Liver (tissue), 9 donors: ENCODE data around the gene ATG4C. TPM values are rescaled to one million over a fixed set of nuclear protein-coding genes. Genes with fewer than 3 reads are reported as not detected.

ENCODE experiments used
- DNase-seq: peaks from one replicate; pipeline ENCODE4 v3.0.0-alpha.2; 2017; ENCODE audit warnings: low spot score
- H3K27ac ChIP-seq, 2 donors: one replicate each; pipeline ENCODE4 v1.7.0; 2013; ENCODE audit warnings: inconsistent platforms in 2 of 2, low read length in 2 of 2, control low read depth in 1 of 2, low read depth in 1 of 2, mild to moderate bottlenecking in 1 of 2
- H3K27me3 ChIP-seq, 4 donors: one replicate each; pipeline versions ENCODE4 v1.6.1 to v1.7.0; 2013; ENCODE audit warnings: low read length in 3 of 4, inconsistent platforms in 1 of 4, mild to moderate bottlenecking in 1 of 4, moderate library complexity in 1 of 4; ENCODE audit not compliant: control insufficient read depth in 4 of 4, insufficient read depth in 4 of 4
- H3K36me3 ChIP-seq, 4 donors: one replicate each; pipeline versions ENCODE4 v1.6.1 to v1.7.0; 2013; ENCODE audit warnings: low read length in 3 of 4, mild to moderate bottlenecking in 3 of 4, low read depth in 1 of 4, moderate library complexity in 1 of 4; ENCODE audit not compliant: control insufficient read depth in 4 of 4, insufficient read depth in 3 of 4
- H3K4me1 ChIP-seq, 4 donors: one replicate each; pipeline versions ENCODE4 v1.6.1 to v1.7.0; 2013; ENCODE audit warnings: low read length in 3 of 4, mild to moderate bottlenecking in 3 of 4, moderate library complexity in 1 of 4; ENCODE audit not compliant: control insufficient read depth in 4 of 4, insufficient read depth in 4 of 4
- H3K4me3 ChIP-seq, 3 donors: one replicate each; pipeline versions ENCODE4 v1.6.1 to v1.7.0; 2013; ENCODE audit warnings: low read length in 3 of 3, control low read depth in 1 of 3, low read depth in 1 of 3, mild to moderate bottlenecking in 1 of 3
- H3K9ac ChIP-seq, 2 donors: one replicate each; pipeline ENCODE4 v1.7.0; 2013; ENCODE audit warnings: low read length in 2 of 2, mild to moderate bottlenecking in 2 of 2, moderate library complexity in 2 of 2, control low read depth in 1 of 2, low read depth in 1 of 2
- H3K9me3 ChIP-seq, 4 donors: one replicate each; pipeline versions ENCODE4 v1.6.1 to v1.7.0; 2013; ENCODE audit warnings: low read length in 3 of 4; ENCODE audit not compliant: control insufficient read depth in 4 of 4
- EGR1 ChIP-seq, 2 donors: IDR thresholded peaks; 2 replicates each; pipeline ENCODE4 v1.6.1; 2016 to 2018; ENCODE audit warnings: antibody characterized with exemption in 2 of 2, low read depth in 2 of 2
- FOXA1 ChIP-seq: IDR thresholded peaks from 2 replicates; pipeline ENCODE4 v1.6.1; 2016; ENCODE audit warnings: antibody characterized with exemption
- FOXA2 ChIP-seq: IDR thresholded peaks from 2 replicates; pipeline ENCODE4 v1.6.1; 2016; ENCODE audit warnings: antibody characterized with exemption
- HNF4A ChIP-seq, 2 donors: conservative IDR thresholded peaks; 2 replicates each; pipeline ENCODE4 v1.6.1; 2016; ENCODE audit warnings: antibody characterized with exemption in 2 of 2, mild to moderate bottlenecking in 2 of 2
- HNF4G ChIP-seq: IDR thresholded peaks from 2 replicates; pipeline ENCODE4 v1.6.1; 2016; ENCODE audit warnings: antibody characterized with exemption
- JUND ChIP-seq, 2 donors: IDR thresholded peaks; 2 replicates each; pipeline ENCODE4 v1.6.1; 2016; ENCODE audit warnings: antibody characterized with exemption in 2 of 2
- NR2F2 ChIP-seq: IDR thresholded peaks from 2 replicates; pipeline ENCODE4 v1.6.1; 2016; ENCODE audit warnings: antibody characterized with exemption
- RAD21 ChIP-seq, 2 donors: IDR thresholded peaks; 2 replicates each; pipeline ENCODE4 v1.6.1; 2016; ENCODE audit warnings: antibody characterized with exemption in 2 of 2, mild to moderate bottlenecking in 2 of 2
- RXRA ChIP-seq, 2 donors: IDR thresholded peaks; 2 replicates each; pipeline ENCODE4 v1.6.1; 2017 to 2018; ENCODE audit warnings: antibody characterized with exemption in 2 of 2, mild to moderate bottlenecking in 1 of 2
- SP1 ChIP-seq: IDR thresholded peaks from 2 replicates; pipeline ENCODE4 v1.6.1; 2018; ENCODE audit warnings: antibody characterized with exemption, mild to moderate bottlenecking
- TAF1 ChIP-seq: conservative IDR thresholded peaks from 2 replicates; pipeline ENCODE4 v1.6.1; 2016; ENCODE audit warnings: antibody characterized with exemption, mild to moderate bottlenecking
- YY1 ChIP-seq: IDR thresholded peaks from 2 replicates; pipeline ENCODE4 v1.6.1; 2016; ENCODE audit warnings: antibody characterized with exemption, mild to moderate bottlenecking
- WGBS: extraction: QIAGEN DNeasy Blood & Tissue Kit; methylation state at CpG from one replicate; pipeline ENCODE4 v1.1.7; 2013; 5-methylcytosine and 5-hydroxymethylcytosine counted together
- polyA plus RNA-seq, 2 donors: library from polyadenylated mRNA; stranded (reverse) in 1 of 2; unstranded in 1 of 2; fragments of 200-250 nt in 1 of 2; fragments of >200 nt in 1 of 2; fragmentation: Nextera tagmentation in 1 of 2; extraction: Ambion mirVana in 1 of 2; gene quantifications; one replicate each; pipeline versions ENCODE4 v1.2.1 to v1.2.3, GENCODE V29; 2013 to 2015
- total RNA-seq, 2 donors: library from RNA; depleted of rRNA; stranded (reverse); fragments of >200 nt; gene quantifications; one replicate each; pipeline ENCODE4 v1.2.3, GENCODE V29; 2014
- TF ChIP-seq, protein P1 (sequence below): fragments of 150-350 bp; IDR thresholded peaks from 2 replicates; pipeline ENCODE4 v1.5.1; 2017; ENCODE audit warnings: improper control_type of control experiment, low read depth, low read length; ENCODE audit not compliant: missing input control
- TF ChIP-seq, protein P2 (sequence below): IDR thresholded peaks from 2 replicates; pipeline ENCODE4 v1.6.1; 2016; ENCODE audit warnings: antibody characterized with exemption
- TF ChIP-seq, protein P3 (sequence below): IDR thresholded peaks from 2 replicates; pipeline ENCODE4 v1.6.1; 2016; ENCODE audit warnings: antibody characterized with exemption, mild to moderate bottlenecking
- TF ChIP-seq, protein P4 (sequence below): IDR thresholded peaks from 2 replicates; pipeline ENCODE4 v1.6.1; 2016; ENCODE audit warnings: antibody characterized with exemption
- donor health status: healthy.
- donor health status: healthy.
- donor health status: healthy.
- donor health status: healthy.
- donor health status: healthy.

Gene ATG4C
- total and polyA plus RNA-seq, 4 donors, result 3.8 to 8.4 (median 5.2) TPM

DNA sequence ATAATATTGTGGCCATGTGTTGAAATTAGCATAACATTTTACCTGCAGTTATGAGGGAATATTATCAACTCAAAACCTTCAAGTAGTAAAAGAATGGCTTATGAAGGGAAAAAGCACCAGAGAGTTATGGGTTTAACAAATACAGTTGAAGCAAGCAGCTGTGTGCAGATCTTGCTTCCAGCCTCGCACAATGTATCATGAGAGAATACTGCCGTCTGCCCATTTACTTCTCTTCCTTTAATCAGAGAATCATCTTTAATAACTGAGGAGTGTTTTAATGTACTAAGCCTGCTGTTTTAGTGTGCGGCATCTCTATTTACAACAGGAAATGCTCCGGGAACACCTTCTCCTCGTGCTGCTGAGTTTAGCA lies 120.9 kb downstream of the ATG4C start:
- Histone ChIP-seq H3K36me3 (no peaks in the 10 kb centered on the region), H3K4me1 (no peaks in the 10 kb centered on the region), H3K9me3 (no peaks in the 10 kb centered on the region), H3K4me3 (no peak overlapping the region), H3K9ac (no peak overlapping the region), H3K27ac (no peak overlapping the region), H3K27me3 (peaks cover 0 to 5% (median 0%) of the 10 kb centered on the region in 4 donors)
- TF ChIP-seq, protein P1, sequence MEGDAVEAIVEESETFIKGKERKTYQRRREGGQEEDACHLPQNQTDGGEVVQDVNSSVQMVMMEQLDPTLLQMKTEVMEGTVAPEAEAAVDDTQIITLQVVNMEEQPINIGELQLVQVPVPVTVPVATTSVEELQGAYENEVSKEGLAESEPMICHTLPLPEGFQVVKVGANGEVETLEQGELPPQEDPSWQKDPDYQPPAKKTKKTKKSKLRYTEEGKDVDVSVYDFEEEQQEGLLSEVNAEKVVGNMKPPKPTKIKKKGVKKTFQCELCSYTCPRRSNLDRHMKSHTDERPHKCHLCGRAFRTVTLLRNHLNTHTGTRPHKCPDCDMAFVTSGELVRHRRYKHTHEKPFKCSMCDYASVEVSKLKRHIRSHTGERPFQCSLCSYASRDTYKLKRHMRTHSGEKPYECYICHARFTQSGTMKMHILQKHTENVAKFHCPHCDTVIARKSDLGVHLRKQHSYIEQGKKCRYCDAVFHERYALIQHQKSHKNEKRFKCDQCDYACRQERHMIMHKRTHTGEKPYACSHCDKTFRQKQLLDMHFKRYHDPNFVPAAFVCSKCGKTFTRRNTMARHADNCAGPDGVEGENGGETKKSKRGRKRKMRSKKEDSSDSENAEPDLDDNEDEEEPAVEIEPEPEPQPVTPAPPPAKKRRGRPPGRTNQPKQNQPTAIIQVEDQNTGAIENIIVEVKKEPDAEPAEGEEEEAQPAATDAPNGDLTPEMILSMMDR, result no peak
- TF ChIP-seq TAF1, result no peak
- TF ChIP-seq EGR1 (IDR thresholded peaks at IDR 0.05; ENCODE audit: low read depth in 2 of 2), result no peak
- no peak for TF ChIP-seq SP1
- no peak for TF ChIP-seq JUND (IDR thresholded peaks at IDR 0.05)
- no peak for TF ChIP-seq RXRA (IDR thresholded peaks at IDR 0.05)
- no peak for TF ChIP-seq FOXA2
- WGBS, result 89% methylated on average over 5 of the region's 5 CpGs
- no peak for DNase-seq

DNA sequence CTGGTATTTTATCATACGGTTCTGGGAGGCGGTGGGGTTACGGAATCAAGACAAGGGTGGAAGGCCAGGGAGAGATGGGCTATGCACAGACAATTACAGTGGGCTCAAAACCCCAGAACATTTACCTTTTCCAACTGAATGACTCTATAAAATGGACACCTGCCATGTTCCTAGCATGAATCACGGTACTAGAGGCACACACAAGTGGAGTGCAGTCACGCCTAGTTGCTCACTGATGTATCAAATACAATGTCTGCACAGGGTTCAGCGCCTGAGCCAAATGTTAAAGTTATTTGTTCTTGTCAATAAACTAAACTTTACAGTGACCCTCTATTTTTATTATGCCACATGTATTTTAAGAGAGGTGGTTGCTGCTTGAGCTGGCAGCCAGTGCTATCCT lies 121.4 kb downstream of the ATG4C start:
- DNase-seq, result no peak
- Histone ChIP-seq H3K36me3 (no peaks in the 10 kb centered on the region), H3K9me3 (no peaks in the 10 kb centered on the region), H3K4me1 (no peaks in the 10 kb centered on the region), H3K9ac (no peak overlapping the region), H3K4me3 (no peak overlapping the region), H3K27me3 (peaks cover 0 to 5% (median 0%) of the 10 kb centered on the region in 4 donors), H3K27ac (no peak overlapping the region)
- WGBS, result 92% methylated on average over 6 of the region's 6 CpGs
- TF ChIP-seq, protein P1, result no peak

DNA sequence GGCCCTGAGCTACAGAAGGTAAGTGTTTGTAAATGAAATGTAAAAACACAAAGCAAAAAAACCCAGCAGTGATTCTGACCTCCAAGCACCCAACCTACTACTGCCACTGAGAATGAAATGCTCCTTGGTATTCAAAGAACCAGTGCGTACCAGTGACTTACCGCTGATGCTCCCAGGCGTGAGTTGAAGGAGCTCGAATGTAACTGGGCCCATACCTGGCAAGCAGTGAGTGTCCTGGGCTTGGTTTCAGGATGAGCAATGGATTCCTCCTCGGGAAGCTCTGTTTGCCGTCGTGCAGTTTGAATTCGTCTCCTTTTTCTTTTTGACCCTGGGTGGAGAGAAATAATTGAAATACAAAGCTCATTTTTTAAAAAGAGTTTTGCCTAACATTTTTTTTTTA lies 121.9 kb downstream of the ATG4C start:
- WGBS, result 92% methylated on average over 8 of the region's 8 CpGs
- no peak overlapping the region for H3K27ac ChIP-seq
- no peak overlapping the region for H3K9ac ChIP-seq
- DNase-seq, result no peak
- H3K36me3 ChIP-seq, result no peaks in the 10 kb centered on the region
- no peak overlapping the region for H3K4me3 ChIP-seq
- no peaks in the 10 kb centered on the region for H3K9me3 ChIP-seq
- no peaks in the 10 kb centered on the region for H3K4me1 ChIP-seq
- H3K27me3 ChIP-seq, result peaks cover 0 to 5% (median 0%) of the 10 kb centered on the region in 4 donors
- TF ChIP-seq, protein P2, sequence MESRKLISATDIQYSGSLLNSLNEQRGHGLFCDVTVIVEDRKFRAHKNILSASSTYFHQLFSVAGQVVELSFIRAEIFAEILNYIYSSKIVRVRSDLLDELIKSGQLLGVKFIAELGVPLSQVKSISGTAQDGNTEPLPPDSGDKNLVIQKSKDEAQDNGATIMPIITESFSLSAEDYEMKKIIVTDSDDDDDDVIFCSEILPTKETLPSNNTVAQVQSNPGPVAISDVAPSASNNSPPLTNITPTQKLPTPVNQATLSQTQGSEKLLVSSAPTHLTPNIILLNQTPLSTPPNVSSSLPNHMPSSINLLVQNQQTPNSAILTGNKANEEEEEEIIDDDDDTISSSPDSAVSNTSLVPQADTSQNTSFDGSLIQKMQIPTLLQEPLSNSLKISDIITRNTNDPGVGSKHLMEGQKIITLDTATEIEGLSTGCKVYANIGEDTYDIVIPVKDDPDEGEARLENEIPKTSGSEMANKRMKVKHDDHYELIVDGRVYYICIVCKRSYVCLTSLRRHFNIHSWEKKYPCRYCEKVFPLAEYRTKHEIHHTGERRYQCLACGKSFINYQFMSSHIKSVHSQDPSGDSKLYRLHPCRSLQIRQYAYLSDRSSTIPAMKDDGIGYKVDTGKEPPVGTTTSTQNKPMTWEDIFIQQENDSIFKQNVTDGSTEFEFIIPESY, result no peak
- no peak for TF ChIP-seq NR2F2
- no peak for TF ChIP-seq HNF4G
- TF ChIP-seq, protein P3, sequence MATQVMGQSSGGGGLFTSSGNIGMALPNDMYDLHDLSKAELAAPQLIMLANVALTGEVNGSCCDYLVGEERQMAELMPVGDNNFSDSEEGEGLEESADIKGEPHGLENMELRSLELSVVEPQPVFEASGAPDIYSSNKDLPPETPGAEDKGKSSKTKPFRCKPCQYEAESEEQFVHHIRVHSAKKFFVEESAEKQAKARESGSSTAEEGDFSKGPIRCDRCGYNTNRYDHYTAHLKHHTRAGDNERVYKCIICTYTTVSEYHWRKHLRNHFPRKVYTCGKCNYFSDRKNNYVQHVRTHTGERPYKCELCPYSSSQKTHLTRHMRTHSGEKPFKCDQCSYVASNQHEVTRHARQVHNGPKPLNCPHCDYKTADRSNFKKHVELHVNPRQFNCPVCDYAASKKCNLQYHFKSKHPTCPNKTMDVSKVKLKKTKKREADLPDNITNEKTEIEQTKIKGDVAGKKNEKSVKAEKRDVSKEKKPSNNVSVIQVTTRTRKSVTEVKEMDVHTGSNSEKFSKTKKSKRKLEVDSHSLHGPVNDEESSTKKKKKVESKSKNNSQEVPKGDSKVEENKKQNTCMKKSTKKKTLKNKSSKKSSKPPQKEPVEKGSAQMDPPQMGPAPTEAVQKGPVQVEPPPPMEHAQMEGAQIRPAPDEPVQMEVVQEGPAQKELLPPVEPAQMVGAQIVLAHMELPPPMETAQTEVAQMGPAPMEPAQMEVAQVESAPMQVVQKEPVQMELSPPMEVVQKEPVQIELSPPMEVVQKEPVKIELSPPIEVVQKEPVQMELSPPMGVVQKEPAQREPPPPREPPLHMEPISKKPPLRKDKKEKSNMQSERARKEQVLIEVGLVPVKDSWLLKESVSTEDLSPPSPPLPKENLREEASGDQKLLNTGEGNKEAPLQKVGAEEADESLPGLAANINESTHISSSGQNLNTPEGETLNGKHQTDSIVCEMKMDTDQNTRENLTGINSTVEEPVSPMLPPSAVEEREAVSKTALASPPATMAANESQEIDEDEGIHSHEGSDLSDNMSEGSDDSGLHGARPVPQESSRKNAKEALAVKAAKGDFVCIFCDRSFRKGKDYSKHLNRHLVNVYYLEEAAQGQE, result no peak
- no peak for TF ChIP-seq JUND (IDR thresholded peaks at IDR 0.05)
- TF ChIP-seq, protein P1, result no peak
- TF ChIP-seq YY1, result no peak
- no peak for TF ChIP-seq TAF1
- TF ChIP-seq, protein P4, sequence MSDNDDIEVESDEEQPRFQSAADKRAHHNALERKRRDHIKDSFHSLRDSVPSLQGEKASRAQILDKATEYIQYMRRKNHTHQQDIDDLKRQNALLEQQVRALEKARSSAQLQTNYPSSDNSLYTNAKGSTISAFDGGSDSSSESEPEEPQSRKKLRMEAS, result no peak
- TF ChIP-seq EGR1 (IDR thresholded peaks at IDR 0.05; ENCODE audit: low read depth in 2 of 2), result no peak
- no peak for TF ChIP-seq RXRA (IDR thresholded peaks at IDR 0.05)
- no peak for TF ChIP-seq FOXA2
- TF ChIP-seq RAD21 (IDR thresholded peaks at IDR 0.05), result no peak
- no peak for TF ChIP-seq SP1
- TF ChIP-seq FOXA1, result no peak
- no peak for TF ChIP-seq HNF4A (conservative IDR thresholded peaks at IDR 0.05)
